ENCODE measurements around the gene DBNDD1.

The DBNDD1 gene

GRCh38 chr16:90037276-90037675 lies 18.0 kb upstream of the DBNDD1 start:
- no peak for DNase-seq (ENCODE audit: low spot score)
- no peaks in the 10 kb centered on the region for H3K9me3 ChIP-seq (ENCODE audit: severe bottlenecking)
- H3K27me3 ChIP-seq (ENCODE audit: insufficient read depth, poor library complexity, severe bottlenecking) = no peaks in the 10 kb centered on the region
- TF ChIP-seq CTCF (IDR thresholded peaks at IDR 0.05; ENCODE audit: poor library complexity, severe bottlenecking) = no peak
- ATAC-seq (ENCODE audit: low read depth) = no peak
- H3K27ac ChIP-seq (ENCODE audit: poor library complexity, severe bottlenecking) = no peak overlapping the region
- H3K4me3 ChIP-seq (ENCODE audit: severe bottlenecking) = no peak overlapping the region
- peaks cover 68% of the 10 kb centered on the region for H3K36me3 ChIP-seq (ENCODE audit: low read depth)
- no peaks in the 10 kb centered on the region for H3K4me1 ChIP-seq (ENCODE audit: insufficient read depth, poor library complexity, severe bottlenecking)

- DNase-seq (ENCODE audit: low spot score) (no peak), ATAC-seq (ENCODE audit: low read depth) (no peak)
- Histone ChIP-seq H3K36me3 (ENCODE audit: low read depth) (peaks cover 77% of the 10 kb centered on the region), H3K9me3 (ENCODE audit: severe bottlenecking) (no peaks in the 10 kb centered on the region), H3K4me1 (ENCODE audit: insufficient read depth, poor library complexity, severe bottlenecking) (no peaks in the 10 kb centered on the region), H3K27me3 (ENCODE audit: insufficient read depth, poor library complexity, severe bottlenecking) (no peaks in the 10 kb centered on the region), H3K4me3 (ENCODE audit: severe bottlenecking) (no peak overlapping the region), H3K27ac (ENCODE audit: poor library complexity, severe bottlenecking) (no peak overlapping the region)
- no peak for TF ChIP-seq CTCF (IDR thresholded peaks at IDR 0.05; ENCODE audit: poor library complexity, severe bottlenecking)
Measured at GRCh38 chr16:90035902-90036301, 16.6 kb upstream of the DBNDD1 start.

- no peak for TF ChIP-seq CTCF (IDR thresholded peaks at IDR 0.05; ENCODE audit: poor library complexity, severe bottlenecking)
- peaks cover 79% of the 10 kb centered on the region for H3K36me3 ChIP-seq (ENCODE audit: low read depth)
- H3K27ac ChIP-seq (ENCODE audit: poor library complexity, severe bottlenecking) = no peak overlapping the region
- no peak overlapping the region for H3K4me3 ChIP-seq (ENCODE audit: severe bottlenecking)
- ATAC-seq (ENCODE audit: low read depth) = no peak
- DNase-seq (ENCODE audit: low spot score) = no peak
- no peaks in the 10 kb centered on the region for H3K9me3 ChIP-seq (ENCODE audit: severe bottlenecking)
- H3K4me1 ChIP-seq (ENCODE audit: insufficient read depth, poor library complexity, severe bottlenecking) = no peaks in the 10 kb centered on the region
- H3K27me3 ChIP-seq (ENCODE audit: insufficient read depth, poor library complexity, severe bottlenecking) = no peaks in the 10 kb centered on the region
Measured at GRCh38 chr16:90034504-90034903, 15.2 kb upstream of the DBNDD1 start.

GRCh38 chr16:90033387-90033786 lies 14.1 kb upstream of the DBNDD1 start:
- DNase-seq (ENCODE audit: low spot score) = no peak
- TF ChIP-seq CTCF (IDR thresholded peaks at IDR 0.05; ENCODE audit: poor library complexity, severe bottlenecking) = no peak
- ATAC-seq (ENCODE audit: low read depth) = no peak
- no peaks in the 10 kb centered on the region for H3K27me3 ChIP-seq (ENCODE audit: insufficient read depth, poor library complexity, severe bottlenecking)
- H3K27ac ChIP-seq (ENCODE audit: poor library complexity, severe bottlenecking) = no peak overlapping the region
- H3K9me3 ChIP-seq (ENCODE audit: severe bottlenecking) = no peaks in the 10 kb centered on the region
- H3K36me3 ChIP-seq (ENCODE audit: low read depth) = peaks cover 71% of the 10 kb centered on the region
- H3K4me3 ChIP-seq (ENCODE audit: severe bottlenecking) = no peak overlapping the region
- H3K4me1 ChIP-seq (ENCODE audit: insufficient read depth, poor library complexity, severe bottlenecking) = no peaks in the 10 kb centered on the region

GRCh38 chr16:90032674-90033331 lies 13.5 kb upstream of the DBNDD1 start:
- Histone ChIP-seq H3K36me3 (ENCODE audit: low read depth) (peaks cover 67% of the 10 kb centered on the region), H3K27ac (ENCODE audit: poor library complexity, severe bottlenecking) (no peak overlapping the region), H3K4me1 (ENCODE audit: insufficient read depth, poor library complexity, severe bottlenecking) (no peaks in the 10 kb centered on the region), H3K9me3 (ENCODE audit: severe bottlenecking) (no peaks in the 10 kb centered on the region), H3K27me3 (ENCODE audit: insufficient read depth, poor library complexity, severe bottlenecking) (no peaks in the 10 kb centered on the region), H3K4me3 (ENCODE audit: severe bottlenecking) (no peak overlapping the region)
- DNase-seq (ENCODE audit: low spot score) (no peak), ATAC-seq (ENCODE audit: low read depth) (no peak)
- no peak for TF ChIP-seq CTCF (IDR thresholded peaks at IDR 0.05; ENCODE audit: poor library complexity, severe bottlenecking)

Data from RWPE2 (cell line).